Ovary (tissue), 3 donors: Measurements from ENCODE around the gene AMER3.

ENCODE experiments used
- EP300 ChIP-seq: sonication (generic); formaldehyde crosslinking; IDR thresholded peaks from one replicate; pipeline ENCODE4 v1.6.1; 2017; ENCODE audit warnings: antibody characterized with exemption
- POLR2A ChIP-seq: fragments of 450-650 bp; IDR thresholded peaks from one replicate; pipeline ENCODE4 v1.6.1; 2017; ENCODE audit warnings: antibody characterized with exemption, mild to moderate bottlenecking, moderate library complexity
- TF ChIP-seq, protein P1 (sequence below), 3 donors: fragments of 450-650 bp in 2 of 3; fragments of 200-600 bp in 1 of 3; IDR thresholded peaks; one replicate each; pipeline versions ENCODE4 v1.5.1 to v1.8.0; 2016 to 2022; ENCODE audit warnings: antibody characterized with exemption in 3 of 3, mild to moderate bottlenecking in 1 of 3
- donor health status: DM: no; HTN: no; CAD: no.

DNA sequence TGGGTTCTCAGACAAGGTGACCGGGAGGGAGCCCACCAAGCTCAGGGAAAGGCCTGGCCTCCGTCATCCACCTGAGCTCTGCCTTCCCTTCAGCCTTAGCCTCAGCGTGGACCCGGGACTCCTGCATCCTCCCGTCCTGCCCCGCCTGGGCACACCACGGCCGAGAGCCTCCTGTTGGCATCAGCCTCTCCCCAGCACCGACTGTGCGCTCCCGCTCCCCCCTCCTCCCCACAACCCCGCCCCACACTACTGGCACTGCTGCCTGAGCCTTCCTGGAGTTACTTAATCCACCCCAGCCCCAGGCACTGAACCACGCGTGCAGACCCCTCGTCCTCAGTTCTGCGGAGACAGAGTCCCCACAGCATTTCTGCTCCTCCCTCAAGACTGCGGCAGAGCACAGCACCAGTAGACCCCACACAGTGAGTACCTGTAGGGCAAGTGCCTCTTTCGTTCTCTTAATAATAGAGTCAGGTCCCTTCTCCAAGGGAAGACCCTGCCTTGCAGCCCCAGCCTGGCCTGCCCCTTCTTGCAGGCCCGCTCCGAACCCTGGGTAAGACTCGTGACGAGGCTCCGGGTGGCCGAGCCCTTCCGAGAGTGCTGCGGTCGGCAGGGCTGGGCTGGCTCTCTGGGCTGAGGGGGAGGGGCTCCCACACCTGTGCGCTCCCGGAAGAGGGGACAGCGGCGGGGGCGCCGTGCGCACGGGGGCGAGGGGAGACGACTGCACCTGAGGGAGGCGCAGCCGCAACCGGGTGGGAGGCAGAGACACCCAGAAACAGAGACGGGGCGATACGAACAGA, at the start of gene AMER3:
- no peak for TF ChIP-seq POLR2A
- TF ChIP-seq, protein P1, sequence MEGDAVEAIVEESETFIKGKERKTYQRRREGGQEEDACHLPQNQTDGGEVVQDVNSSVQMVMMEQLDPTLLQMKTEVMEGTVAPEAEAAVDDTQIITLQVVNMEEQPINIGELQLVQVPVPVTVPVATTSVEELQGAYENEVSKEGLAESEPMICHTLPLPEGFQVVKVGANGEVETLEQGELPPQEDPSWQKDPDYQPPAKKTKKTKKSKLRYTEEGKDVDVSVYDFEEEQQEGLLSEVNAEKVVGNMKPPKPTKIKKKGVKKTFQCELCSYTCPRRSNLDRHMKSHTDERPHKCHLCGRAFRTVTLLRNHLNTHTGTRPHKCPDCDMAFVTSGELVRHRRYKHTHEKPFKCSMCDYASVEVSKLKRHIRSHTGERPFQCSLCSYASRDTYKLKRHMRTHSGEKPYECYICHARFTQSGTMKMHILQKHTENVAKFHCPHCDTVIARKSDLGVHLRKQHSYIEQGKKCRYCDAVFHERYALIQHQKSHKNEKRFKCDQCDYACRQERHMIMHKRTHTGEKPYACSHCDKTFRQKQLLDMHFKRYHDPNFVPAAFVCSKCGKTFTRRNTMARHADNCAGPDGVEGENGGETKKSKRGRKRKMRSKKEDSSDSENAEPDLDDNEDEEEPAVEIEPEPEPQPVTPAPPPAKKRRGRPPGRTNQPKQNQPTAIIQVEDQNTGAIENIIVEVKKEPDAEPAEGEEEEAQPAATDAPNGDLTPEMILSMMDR (IDR thresholded peaks at IDR 0.05) = no peak
- no peak for TF ChIP-seq EP300
